ENCODE results near the gene RPL15.

The RPL15 gene

DNA sequence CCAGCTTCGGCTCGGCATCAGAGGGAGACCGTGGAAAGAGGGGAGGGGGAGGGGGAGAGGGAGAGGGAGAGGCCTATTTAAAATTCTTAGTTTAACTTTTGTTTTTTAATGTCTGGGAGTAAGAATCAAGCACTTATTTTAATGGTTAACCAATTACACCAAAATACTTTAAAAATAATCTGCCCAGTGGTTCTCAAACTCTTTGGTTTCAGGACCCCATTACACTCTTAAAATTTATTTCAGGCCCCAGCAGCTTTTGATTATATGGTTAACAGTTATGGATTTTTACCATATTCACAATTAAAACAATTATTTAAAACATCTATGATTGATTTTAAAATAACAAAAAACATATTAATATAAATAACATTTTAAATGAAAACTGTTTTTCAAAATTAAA is 44.6 kb upstream of the RPL15 start:
- Histone ChIP-seq H3K36me3 (ENCODE audit: control insufficient read depth, insufficient read depth, low read length) (no peaks in the 10 kb centered on the region), H3K79me2 (peaks cover 28% of the 10 kb centered on the region), H3K4me1 (peaks cover 3% of the 10 kb centered on the region), H3K9ac (no peak overlapping the region), H3K9me3 (ENCODE audit: control insufficient read depth, low read length) (no peaks in the 10 kb centered on the region), H3K4me3 (ENCODE audit: low read depth, low read length) (no peak overlapping the region), H3K27ac (no peak overlapping the region), H2AFZ (no peak overlapping the region), H3K4me2 (ENCODE audit: low read length) (no peak overlapping the region), H3K27me3 (ENCODE audit: control insufficient read depth, insufficient read depth, low read length) (no peaks in the 10 kb centered on the region)
- TF ChIP-seq CTCF (IDR thresholded peaks at IDR 0.05): no peak

DNA sequence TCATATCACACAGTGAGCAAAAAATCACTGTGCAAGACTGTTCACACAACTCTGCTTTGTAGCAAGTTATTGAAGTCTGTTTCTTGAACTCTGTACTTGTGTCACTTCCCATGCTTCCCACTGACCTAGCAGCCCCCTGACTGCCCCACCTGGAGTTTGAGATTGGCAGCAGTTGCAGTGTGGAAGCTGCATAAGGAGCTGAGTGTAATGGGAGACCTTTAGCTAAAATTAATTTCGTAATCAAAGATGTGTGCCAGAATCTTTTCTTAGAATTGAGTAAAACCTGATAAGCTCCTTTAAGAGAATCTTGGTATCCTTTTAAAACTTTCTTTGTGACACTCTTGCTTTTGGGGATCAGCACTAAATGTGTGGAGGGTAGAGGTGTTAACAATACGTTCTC is 43.0 kb upstream of the RPL15 start:
- no peaks in the 10 kb centered on the region for H3K36me3 ChIP-seq (ENCODE audit: control insufficient read depth, insufficient read depth, low read length)
- no peak overlapping the region for H3K9ac ChIP-seq
- no peaks in the 10 kb centered on the region for H3K27me3 ChIP-seq (ENCODE audit: control insufficient read depth, insufficient read depth, low read length)
- H3K27ac ChIP-seq: no peak overlapping the region
- peaks cover 3% of the 10 kb centered on the region for H3K4me1 ChIP-seq
- H3K9me3 ChIP-seq (ENCODE audit: control insufficient read depth, low read length): no peaks in the 10 kb centered on the region
- no peak overlapping the region for H2AFZ ChIP-seq
- TF ChIP-seq CTCF (IDR thresholded peaks at IDR 0.05): no peak
- no peak overlapping the region for H3K4me3 ChIP-seq (ENCODE audit: low read depth, low read length)
- no peak overlapping the region for H3K4me2 ChIP-seq (ENCODE audit: low read length)
- peaks cover 28% of the 10 kb centered on the region for H3K79me2 ChIP-seq

DNA sequence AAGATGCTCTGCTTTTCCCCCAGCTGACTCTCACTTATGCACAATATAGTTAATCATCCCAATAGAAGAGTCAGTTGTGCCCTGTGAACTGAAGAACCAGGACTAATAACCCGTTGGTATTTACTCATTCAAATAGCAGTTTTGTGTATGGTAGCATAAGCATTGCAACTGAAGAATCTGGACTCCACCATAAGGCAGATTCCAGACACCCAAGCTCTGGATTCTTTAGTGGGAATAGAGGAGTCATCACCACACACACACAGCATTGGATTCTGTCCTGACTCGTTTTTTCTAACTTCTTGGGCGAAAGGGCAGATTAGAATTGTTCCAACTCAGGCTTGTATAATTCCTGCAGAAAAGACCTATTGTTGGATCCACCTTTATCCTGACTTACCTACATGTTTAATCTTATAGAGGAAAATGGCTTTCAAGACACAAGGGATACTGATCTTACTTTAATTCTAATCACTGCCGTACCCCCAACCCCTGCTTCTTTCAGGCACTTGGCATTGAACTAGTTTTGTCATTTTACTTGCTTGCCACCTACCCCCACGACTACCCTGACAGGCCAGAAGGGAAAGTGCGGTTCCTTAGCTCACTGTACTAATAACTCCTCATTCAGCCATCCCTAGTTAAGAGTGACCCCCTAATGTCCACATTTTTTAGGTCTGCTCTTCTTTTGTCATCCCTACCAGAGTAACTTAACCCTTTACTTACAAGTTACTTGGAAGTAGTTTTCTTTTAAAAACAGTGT is 42.4 kb upstream of the RPL15 start:
- no peaks in the 10 kb centered on the region for H3K9me3 ChIP-seq (ENCODE audit: control insufficient read depth, low read length)
- no peak overlapping the region for H3K27ac ChIP-seq
- H2AFZ ChIP-seq: no peak overlapping the region
- peaks cover 26% of the 10 kb centered on the region for H3K79me2 ChIP-seq
- H3K36me3 ChIP-seq (ENCODE audit: control insufficient read depth, insufficient read depth, low read length): no peaks in the 10 kb centered on the region
- H3K4me1 ChIP-seq: peaks cover 5% of the 10 kb centered on the region
- H3K27me3 ChIP-seq (ENCODE audit: control insufficient read depth, insufficient read depth, low read length): no peaks in the 10 kb centered on the region
- TF ChIP-seq CTCF (IDR thresholded peaks at IDR 0.05): no peak
- no peak overlapping the region for H3K9ac ChIP-seq
- H3K4me2 ChIP-seq (ENCODE audit: low read length): no peak overlapping the region
- H3K4me3 ChIP-seq (ENCODE audit: low read depth, low read length): no peak overlapping the region

DNA sequence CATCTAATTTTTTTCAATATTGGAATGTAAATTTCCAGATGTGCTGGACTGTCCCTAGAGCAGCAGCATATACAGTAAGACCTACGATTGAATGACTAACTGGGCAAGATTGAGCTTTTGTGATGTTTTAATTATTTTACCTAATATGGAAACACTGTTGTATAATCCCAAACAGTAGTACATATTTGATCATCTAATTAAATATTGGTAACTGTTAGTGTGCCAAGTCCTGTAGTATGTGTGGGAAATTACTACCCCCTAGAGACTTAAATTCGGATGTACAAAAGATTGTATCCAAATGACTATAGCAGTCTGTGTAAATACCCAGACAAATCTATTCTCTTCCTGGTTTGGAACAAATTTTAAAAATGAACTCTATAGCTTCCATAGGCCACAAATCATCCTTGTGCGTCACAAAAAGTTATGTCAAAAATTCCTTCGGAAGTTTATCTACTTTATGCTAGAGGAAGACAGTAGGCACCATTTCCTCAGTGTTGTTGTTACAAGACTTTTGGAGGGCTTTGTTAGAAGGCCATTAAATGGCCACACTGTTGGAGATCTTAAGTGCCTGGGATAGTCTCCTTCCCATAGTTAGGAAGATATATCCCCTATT is 41.7 kb upstream of the RPL15 start:
- Histone ChIP-seq H3K4me3 (ENCODE audit: low read depth, low read length) (no peak overlapping the region), H3K36me3 (ENCODE audit: control insufficient read depth, insufficient read depth, low read length) (no peaks in the 10 kb centered on the region), H3K9me3 (ENCODE audit: control insufficient read depth, low read length) (no peaks in the 10 kb centered on the region), H3K27ac (no peak overlapping the region), H3K4me1 (peaks cover 7% of the 10 kb centered on the region), H2AFZ (no peak overlapping the region), H3K79me2 (peaks cover 21% of the 10 kb centered on the region), H3K4me2 (ENCODE audit: low read length) (no peak overlapping the region), H3K9ac (no peak overlapping the region), H3K27me3 (ENCODE audit: control insufficient read depth, insufficient read depth, low read length) (no peaks in the 10 kb centered on the region)
- no peak for TF ChIP-seq CTCF (IDR thresholded peaks at IDR 0.05)

GRCh38 chr3:23876923-23877322 is 40.0 kb upstream of the RPL15 start:
- Histone ChIP-seq H3K79me2 (peaks cover 23% of the 10 kb centered on the region), H3K4me1 (peaks cover 7% of the 10 kb centered on the region), H2AFZ (no peak overlapping the region), H3K9ac (no peak overlapping the region), H3K4me2 (ENCODE audit: low read length) (no peak overlapping the region), H3K9me3 (ENCODE audit: control insufficient read depth, low read length) (no peaks in the 10 kb centered on the region), H3K27ac (no peak overlapping the region), H3K36me3 (ENCODE audit: control insufficient read depth, insufficient read depth, low read length) (no peaks in the 10 kb centered on the region), H3K27me3 (ENCODE audit: control insufficient read depth, insufficient read depth, low read length) (no peaks in the 10 kb centered on the region), H3K4me3 (ENCODE audit: low read depth, low read length) (no peak overlapping the region)
- TF ChIP-seq CTCF (IDR thresholded peaks at IDR 0.05): no peak
